Osteoblast (primary cell): ENCODE data around the gene DAP. TPM values are rescaled to one million over a fixed set of nuclear protein-coding genes. Genes with fewer than 3 reads are reported as not detected.

Experiments used
- DNase-seq: peaks from one replicate; pipeline ENCODE4 v3.0.0; 2011; ENCODE audit warnings: low spot score, mixed read lengths; ENCODE audit not compliant: insufficient read length; ENCODE audit errors: missing footprints
- H2AFZ ChIP-seq: 2 replicates; pipeline ENCODE4 v1.6.0; 2011; ENCODE audit warnings: mild to moderate bottlenecking, low read length
- H3K27ac ChIP-seq: 2 replicates; pipeline ENCODE4 v1.5.1; 2011; ENCODE audit warnings: mild to moderate bottlenecking, low read depth, low read length, moderate library complexity
- H3K27me3 ChIP-seq: 2 replicates; pipeline ENCODE4 v1.6.0; 2012; ENCODE audit warnings: mild to moderate bottlenecking, control low read depth, inconsistent platforms, low read length, moderate library complexity; ENCODE audit not compliant: insufficient read depth
- H3K36me3 ChIP-seq: 2 replicates; pipeline ENCODE4 v1.5.1; 2011; ENCODE audit warnings: mild to moderate bottlenecking, low read length, control low read depth, moderate library complexity; ENCODE audit not compliant: insufficient read depth
- H3K4me1 ChIP-seq: 2 replicates; pipeline ENCODE4 v1.5.1; 2011; ENCODE audit warnings: mild to moderate bottlenecking, low read length, control low read depth, moderate library complexity; ENCODE audit not compliant: insufficient read depth
- H3K4me2 ChIP-seq: 2 replicates; pipeline ENCODE4 v1.6.0; 2011; ENCODE audit warnings: mild to moderate bottlenecking, low read length; ENCODE audit not compliant: insufficient read depth
- H3K4me3 ChIP-seq: fragments of 200-600 bp; sonication (generic); 3 replicates; pipeline ENCODE4 v1.5.1; 2012; ENCODE audit warnings: mild to moderate bottlenecking, low read length, inconsistent platforms; ENCODE audit not compliant: insufficient read depth
- H3K79me2 ChIP-seq: 2 replicates; pipeline ENCODE4 v1.6.0; 2012; ENCODE audit warnings: mild to moderate bottlenecking, low read length, control low read depth, inconsistent platforms; ENCODE audit not compliant: insufficient read depth
- H3K9me3 ChIP-seq: 2 replicates; pipeline ENCODE4 v1.5.1; 2011; ENCODE audit warnings: low read depth, low read length, control low read depth
- H4K20me1 ChIP-seq: 2 replicates; pipeline ENCODE4 v1.6.0; 2012; ENCODE audit warnings: mild to moderate bottlenecking, low read length, control low read depth; ENCODE audit not compliant: insufficient read depth
- total RNA-seq: library from RNA; depleted of rRNA; stranded (reverse); fragments of >200 nt; gene quantifications from 2 replicates; pipeline ENCODE4 v1.2.3, GENCODE V29; 2012
- TF ChIP-seq, protein P1 (sequence below): IDR thresholded peaks from 2 replicates; pipeline ENCODE4 v1.5.1; 2011; ENCODE audit warnings: mild to moderate bottlenecking, low read depth, low read length, moderate library complexity; ENCODE audit errors: extremely low read depth

Gene DAP
- total RNA-seq, 1 donor: 31.1 TPM

DNA sequence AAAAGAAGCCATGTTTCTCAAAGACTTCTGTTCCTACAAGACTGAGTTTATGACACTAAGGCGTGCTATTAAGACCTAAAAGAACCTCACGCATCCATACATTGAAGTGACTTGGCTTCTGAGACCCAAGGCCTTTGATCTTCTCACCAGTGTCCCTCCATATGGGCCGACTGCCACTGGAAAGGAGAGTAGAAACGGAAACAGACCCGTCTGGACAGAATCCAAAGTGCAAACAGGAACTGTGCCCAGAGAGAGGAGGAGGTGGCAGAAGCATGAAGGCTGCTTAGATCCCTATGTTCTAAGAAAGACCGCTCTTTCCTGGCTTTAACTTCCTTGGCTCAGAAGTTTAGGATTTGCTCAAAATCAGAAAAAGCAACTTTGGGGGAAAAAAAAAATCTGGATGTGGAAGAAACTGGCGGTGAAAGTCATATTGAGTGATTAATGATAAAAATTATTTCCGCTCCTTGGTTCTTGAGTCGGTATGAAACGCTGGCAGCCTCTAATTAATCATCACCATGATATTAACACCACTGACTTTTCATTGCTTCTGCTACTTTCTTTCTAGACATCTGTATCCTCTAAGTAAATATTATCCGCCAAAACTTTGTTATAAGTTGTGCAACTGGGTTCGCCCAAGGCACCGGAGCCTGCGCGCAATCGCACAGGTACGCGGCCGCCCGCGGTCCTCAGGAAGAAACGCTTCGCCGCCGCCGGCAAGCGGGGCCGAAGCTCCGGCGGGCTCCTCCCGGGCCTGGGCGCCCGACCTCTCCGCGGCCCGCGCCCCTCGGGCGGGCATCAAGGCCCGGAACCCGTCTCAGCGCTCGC is 726 bp downstream of the DAP start:
- Histone ChIP-seq H3K4me2 (peak overlapping the region; percentile 98), H3K36me3 (peaks cover 6% of the 10 kb centered on the region), H2AFZ (peak overlapping the region; percentile 82), H3K79me2 (peaks cover 50% of the 10 kb centered on the region), H3K27me3 (no peaks in the 10 kb centered on the region), H3K4me3 (peak overlapping the region; percentile 89), H4K20me1 (peaks cover 25% of the 10 kb centered on the region), H3K9me3 (no peaks in the 10 kb centered on the region), H3K4me1 (peaks cover 36% of the 10 kb centered on the region), H3K27ac (peak overlapping the region; percentile 83)
- TF ChIP-seq, protein P1, sequence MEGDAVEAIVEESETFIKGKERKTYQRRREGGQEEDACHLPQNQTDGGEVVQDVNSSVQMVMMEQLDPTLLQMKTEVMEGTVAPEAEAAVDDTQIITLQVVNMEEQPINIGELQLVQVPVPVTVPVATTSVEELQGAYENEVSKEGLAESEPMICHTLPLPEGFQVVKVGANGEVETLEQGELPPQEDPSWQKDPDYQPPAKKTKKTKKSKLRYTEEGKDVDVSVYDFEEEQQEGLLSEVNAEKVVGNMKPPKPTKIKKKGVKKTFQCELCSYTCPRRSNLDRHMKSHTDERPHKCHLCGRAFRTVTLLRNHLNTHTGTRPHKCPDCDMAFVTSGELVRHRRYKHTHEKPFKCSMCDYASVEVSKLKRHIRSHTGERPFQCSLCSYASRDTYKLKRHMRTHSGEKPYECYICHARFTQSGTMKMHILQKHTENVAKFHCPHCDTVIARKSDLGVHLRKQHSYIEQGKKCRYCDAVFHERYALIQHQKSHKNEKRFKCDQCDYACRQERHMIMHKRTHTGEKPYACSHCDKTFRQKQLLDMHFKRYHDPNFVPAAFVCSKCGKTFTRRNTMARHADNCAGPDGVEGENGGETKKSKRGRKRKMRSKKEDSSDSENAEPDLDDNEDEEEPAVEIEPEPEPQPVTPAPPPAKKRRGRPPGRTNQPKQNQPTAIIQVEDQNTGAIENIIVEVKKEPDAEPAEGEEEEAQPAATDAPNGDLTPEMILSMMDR: no peak
- peak; percentile 89 for DNase-seq

DNA sequence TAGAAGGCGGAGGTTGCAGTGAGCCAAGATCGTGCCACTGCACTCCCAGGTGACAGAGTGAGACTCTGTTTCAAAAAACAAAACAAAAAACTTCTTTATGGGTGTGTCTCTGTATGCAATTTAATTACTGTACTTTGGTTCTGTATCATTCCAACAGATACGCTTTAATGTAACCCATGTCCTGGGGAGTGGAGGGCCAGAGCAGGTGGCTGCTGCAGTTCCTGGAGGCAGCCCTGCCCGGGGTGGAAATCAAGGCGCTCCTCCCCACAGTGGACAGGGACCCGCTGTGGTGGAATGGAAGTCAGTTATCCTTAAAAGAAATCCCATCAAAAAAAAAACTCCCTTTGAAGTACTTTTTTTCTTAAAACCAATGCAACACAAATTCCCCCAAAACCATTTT is 1.9 kb downstream of the DAP start:
- peaks cover 37% of the 10 kb centered on the region for H4K20me1 ChIP-seq
- H3K79me2 ChIP-seq: peaks cover 62% of the 10 kb centered on the region
- no peak overlapping the region for H3K4me2 ChIP-seq
- no peaks in the 10 kb centered on the region for H3K9me3 ChIP-seq
- no peak for DNase-seq
- TF ChIP-seq, protein P1: no peak
- H3K4me3 ChIP-seq: no peak overlapping the region
- H3K4me1 ChIP-seq: peaks cover 36% of the 10 kb centered on the region
- H2AFZ ChIP-seq: no peak overlapping the region
- no peak overlapping the region for H3K27ac ChIP-seq
- peaks cover 18% of the 10 kb centered on the region for H3K36me3 ChIP-seq
- no peaks in the 10 kb centered on the region for H3K27me3 ChIP-seq

DNA sequence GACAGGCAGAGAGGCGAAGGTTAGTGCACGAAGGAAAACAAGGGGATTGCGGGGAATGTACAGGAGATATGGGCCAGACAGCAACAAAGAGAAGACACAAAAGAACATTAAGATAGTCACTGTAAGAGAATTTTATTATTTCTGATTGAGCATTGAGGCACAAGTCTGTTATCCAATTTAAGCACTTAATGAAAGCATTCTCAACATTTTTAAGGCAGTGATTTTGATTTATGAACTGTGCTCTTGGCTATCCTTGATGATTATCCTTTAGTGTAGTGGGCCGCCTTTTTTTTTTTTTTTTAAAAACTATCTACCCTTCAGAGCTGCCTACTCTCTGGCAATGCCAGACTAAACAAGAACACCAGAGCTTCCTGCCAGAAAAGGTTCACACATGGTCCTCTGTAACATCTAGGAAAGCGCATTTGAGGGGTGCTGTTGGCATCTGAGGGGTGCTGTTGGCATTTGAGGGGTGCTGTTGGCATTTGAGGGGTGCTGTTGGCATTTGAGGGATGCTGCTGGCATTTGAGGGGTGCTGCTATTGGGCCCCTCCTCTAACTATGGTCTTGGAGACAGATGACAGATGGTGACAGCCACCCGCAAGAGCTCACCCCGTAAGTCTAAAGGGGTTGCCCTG is 3.0 kb downstream of the DAP start:
- Histone ChIP-seq H3K4me2 (peak overlapping the region; percentile 71), H3K4me1 (peaks cover 36% of the 10 kb centered on the region), H4K20me1 (peaks cover 47% of the 10 kb centered on the region), H2AFZ (no peak overlapping the region), H3K27me3 (no peaks in the 10 kb centered on the region), H3K36me3 (peaks cover 26% of the 10 kb centered on the region), H3K27ac (no peak overlapping the region), H3K79me2 (peaks cover 73% of the 10 kb centered on the region), H3K4me3 (no peak overlapping the region), H3K9me3 (no peaks in the 10 kb centered on the region)
- TF ChIP-seq, protein P1: no peak
- no peak for DNase-seq

DNA sequence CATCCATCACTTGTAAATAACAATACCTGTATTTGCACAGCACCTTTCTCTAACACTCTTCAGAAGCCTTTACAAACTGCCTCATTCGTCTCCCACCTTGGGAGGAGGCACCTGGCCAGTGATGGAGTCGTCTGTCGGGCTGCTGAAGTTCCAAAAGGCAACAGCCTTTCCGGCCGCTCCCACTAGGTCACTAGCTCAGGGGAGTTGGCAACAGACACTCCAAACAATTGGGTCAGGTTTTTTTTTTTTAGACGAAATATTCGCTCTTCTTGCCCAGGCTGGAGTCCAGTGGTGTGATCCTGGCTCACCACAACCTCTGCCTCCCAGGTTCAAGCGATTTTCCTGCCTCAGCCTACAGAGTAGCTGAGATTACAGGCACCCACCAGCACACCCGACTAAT is 4.0 kb downstream of the DAP start:
- Histone ChIP-seq H3K4me2 (peak overlapping the region; percentile 71), H3K4me3 (no peak overlapping the region), H3K9me3 (no peaks in the 10 kb centered on the region), H3K79me2 (peaks cover 83% of the 10 kb centered on the region), H2AFZ (no peak overlapping the region), H3K36me3 (peaks cover 31% of the 10 kb centered on the region), H4K20me1 (peaks cover 55% of the 10 kb centered on the region), H3K27ac (peak overlapping the region; percentile 70), H3K27me3 (no peaks in the 10 kb centered on the region), H3K4me1 (peaks cover 36% of the 10 kb centered on the region)
- TF ChIP-seq, protein P1: no peak
- no peak for DNase-seq
